ENCODE measurements around the gene CHRNB4.

The CHRNB4 gene

DNA sequence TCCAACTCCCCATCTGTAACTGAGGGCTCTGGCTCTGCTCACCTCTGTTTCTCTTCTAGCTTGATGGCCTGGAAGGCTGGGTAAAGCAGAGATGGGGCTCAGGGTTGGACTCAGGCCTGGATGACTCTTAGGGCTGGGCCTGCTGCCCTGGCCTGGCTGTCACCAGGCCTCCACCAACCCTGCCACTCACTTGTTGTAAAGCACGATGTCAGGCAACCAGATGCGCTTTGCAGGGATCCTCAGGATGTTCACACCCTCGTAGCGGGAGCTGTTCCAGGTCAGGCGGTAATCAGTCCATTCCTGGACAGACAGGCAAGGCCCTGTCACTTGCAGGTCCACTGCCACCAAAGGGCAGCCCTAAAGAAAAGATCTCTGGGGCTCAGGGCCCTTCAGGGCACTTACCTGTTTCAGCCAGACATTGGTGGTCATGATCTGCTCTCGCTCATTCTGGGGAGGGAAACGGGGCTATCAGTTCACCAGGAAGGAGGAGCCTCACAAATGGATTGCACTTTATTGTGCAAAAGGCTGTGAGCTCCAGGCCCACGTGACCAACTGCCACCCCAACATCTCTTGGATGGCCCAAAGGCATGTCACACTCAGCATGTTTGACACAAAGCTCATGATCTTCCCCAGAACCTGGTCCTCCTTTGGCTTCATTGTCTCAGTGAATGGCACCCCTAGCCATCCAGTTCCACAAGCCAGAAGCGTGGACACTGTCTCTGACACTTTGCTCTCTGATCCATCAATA is 9.9 kb downstream of the CHRNB4 start:
- DNase-seq = no peak

DNA sequence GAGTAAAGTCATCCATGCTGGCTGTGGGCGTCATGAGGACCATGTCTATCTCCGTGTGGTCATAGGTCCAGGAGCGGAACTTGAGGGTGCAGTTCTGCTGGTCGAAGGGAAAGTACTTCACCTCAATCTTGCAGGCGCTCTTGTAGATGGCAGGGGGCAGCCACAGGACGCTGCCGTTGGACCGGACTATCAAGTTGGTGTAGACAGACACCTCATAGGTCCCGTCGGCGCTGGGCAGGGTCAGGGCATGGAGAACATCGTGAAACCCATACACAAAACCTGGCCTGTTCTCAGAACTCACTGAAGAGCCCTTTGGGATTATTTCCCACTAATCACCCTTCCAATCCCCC is 11.3 kb downstream of the CHRNB4 start:
- DNase-seq = no peak

DNA sequence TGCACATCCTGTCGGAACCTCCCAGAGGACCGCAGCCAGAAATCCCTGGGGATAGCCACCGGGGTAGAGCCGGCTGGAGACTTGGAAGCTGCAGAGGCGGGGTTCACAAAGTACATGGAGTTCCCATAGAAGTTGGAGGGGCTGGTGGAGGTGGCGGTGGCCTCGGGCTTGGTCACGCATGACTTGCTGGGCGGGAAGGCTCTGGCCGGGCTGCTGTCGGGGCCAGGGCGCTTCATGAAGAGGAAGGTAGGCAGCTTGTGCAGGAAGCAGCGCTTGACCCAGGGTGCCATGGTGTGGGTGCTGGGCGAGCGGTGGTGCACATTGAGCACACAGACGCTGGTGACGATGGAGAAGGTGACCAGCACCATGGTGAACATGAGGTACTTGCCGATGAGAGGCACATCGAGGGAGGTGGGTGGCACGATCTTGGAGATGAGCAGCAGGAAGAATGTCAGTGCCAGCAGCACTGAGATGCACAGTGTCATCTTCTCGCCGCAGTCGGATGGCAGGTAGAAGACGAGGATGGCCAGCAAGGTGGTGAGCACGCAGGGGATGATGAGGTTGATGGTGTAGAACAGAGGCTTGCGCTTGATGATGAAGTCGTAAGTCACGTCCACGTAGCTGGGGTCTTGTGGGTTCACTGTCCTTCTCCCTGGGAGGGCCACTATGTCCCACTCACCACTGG is 11.8 kb downstream of the CHRNB4 start:
- no peak for DNase-seq

DNA sequence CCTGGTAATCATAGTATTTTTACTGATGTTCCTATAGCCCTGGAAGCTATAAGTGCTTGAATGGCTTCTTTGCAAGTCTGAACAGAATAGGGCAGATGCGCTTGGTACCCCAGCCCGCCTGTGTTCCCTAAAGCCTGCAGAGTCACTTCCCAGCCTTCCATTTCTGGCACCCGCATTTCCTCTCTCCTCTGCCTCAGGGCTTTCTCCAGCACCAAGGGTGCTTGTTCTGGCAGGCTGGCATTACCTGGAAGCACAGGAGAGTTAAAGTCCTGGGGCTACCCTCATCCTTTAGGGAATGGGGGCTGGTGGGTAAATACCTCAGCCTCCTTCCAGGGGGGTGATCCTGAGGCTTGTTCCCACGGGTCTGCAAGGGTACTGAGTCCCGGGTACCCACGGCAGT is 12.8 kb downstream of the CHRNB4 start:
- DNase-seq = no peak

DNA sequence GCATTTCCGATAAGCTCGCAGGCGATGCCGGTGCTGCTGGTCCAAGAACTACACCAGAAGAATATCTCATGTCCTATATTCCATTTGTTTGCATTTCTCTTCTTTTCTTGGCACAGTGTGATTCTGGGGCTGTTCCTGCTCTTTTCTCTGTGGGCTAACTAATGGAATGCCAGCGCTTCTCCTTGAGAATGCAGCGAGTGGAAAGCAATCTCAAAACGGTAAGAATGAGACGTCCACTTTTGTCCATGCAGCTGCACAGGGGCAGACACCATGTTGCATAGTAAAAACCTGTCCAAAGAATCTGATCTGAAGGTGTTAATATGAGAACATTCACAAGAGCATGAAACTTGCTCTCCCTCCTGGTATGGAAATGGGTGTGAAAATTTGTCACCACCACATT is 13.7 kb downstream of the CHRNB4 start:
- DNase-seq = no peak

DNA sequence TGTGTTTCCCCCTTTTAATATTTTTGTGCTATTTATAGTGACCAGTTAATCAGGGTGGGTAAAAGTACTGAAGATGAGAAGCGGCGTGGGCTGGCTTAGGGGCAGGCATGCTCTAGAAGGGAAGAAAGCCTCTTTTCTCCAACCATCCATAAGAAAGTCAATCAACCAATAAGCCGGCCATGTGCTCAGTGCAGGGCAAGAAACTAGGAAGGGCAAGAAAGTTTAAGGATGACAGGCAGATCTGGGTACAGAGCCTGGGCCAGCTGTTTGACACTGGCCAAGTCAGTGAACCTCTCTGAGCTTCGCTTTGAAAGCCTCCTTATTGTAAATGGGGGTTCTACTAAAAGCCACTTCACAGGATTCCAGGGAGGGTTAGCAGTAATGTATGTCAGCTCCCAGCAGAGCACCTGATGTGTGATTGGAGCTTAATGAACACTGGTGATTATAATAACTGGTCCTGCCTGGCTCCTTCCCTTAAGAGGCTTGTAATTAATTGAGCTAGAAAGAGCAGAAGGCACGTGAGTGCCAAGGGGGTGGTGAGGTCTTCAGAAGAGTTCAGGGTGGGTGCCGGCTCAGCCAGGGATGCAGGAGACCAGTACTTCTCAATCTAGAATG is 14.5 kb downstream of the CHRNB4 start:
- no peak for DNase-seq

DNA sequence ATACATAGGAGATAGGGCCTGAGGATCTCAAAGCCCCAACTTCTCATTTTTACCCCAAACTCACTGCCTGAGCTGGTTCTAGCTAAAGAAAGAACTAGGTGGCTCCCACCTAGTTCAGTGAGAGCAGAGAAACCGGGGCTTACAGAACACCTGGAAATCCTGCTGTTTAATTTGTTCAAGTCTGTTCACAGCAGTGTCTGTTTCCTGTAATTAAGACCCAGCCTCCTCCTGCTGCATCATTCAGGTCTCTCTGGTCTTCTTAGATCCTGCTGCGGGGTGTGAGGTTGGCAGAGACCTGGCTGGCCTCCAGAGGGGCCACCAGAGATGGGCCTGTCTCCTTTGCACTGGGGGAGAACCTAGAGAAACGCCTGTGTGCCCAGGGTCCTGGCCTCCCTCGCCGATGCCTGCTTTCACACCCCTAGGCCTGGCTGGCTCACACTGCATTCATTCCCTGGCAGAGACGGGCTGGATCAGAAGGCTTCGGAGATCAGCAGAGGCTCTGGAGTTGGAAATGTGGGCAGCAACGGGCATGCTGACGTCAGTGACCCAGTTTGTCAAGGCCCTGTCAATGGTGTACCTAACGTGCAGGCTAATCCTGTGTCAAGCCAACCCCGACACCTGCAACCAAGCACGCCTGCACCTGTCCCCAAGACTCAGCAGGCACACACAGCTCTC is 15.3 kb downstream of the CHRNB4 start:
- no peak for DNase-seq

DNA sequence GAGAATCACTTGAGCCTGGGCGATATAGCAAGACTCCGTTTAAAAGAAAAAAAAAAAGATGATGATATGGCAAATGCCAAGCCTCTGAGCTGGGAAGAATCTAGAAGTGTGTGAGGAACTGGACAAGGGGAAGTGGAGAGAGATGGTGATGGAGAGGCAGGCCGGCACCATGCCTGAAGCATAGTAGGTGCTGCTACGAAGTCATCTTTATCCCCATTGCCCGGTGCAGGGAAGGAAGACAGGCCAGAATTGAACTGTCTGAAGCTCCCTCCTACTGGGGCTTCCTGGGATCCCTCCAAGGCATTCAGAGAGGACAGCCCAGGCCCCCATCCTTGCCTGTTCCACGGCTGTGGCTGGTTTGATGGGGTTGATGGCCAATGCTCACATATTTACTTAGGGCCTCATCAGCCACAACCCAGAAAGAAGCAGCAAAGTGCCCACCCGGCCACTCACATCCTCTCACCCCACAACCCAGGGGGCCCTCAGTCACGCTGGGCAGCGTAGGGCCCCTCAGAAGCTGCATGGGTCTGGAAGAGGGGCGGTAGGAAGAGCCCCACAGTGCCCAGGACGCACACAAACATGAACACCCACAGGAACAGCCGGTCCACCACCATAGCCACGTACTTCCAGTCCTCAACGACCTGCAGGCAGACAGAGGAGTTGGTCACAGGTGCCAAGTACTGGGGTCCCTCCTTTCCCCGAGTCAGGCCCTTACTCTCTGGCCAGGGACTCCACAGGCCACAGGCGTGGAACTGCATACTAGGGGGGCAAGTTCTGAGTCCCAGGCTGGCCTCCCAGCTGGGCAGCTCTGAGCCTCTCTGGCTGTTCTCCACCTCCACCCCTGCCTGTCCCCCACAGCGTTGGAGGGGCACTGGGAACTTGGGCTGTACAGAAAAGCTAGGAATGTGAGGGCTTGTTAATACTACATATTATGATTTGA is 16.1 kb downstream of the CHRNB4 start:
- DNase-seq = no peak

DNA sequence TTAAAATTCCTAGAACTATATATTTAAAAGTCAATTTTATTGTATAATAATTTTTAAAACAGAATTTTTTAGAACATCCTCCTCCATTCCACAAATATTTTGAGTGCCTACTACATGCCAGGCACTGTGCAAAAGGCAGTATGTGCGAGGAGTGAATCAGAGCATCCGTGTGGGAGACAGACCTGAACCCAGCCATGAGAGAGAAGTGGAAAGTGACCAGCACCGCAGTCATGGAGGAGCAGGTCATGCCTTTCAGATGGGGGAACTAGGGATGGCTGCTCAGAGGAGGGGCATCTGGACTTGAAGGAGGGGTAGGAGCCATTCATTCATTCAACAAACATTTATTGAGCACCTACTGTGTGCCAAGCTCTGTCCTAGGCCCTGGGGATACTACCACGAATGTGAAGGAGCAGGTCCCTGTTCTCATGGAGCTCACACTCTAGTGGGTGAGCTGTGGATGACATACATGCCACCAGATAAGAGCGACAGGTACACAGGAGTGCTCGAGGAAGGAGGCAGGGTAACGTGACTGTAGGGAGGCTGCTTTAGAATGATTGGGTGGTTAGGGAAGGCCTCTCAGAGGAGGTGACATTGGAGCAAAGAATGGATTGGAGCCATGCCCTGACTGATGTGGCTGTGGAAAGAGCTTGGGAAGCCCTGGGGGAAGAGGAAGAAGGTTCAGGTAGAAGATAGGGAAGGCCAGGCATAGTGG is 17.1 kb downstream of the CHRNB4 start:
- DNase-seq = no peak

DNA sequence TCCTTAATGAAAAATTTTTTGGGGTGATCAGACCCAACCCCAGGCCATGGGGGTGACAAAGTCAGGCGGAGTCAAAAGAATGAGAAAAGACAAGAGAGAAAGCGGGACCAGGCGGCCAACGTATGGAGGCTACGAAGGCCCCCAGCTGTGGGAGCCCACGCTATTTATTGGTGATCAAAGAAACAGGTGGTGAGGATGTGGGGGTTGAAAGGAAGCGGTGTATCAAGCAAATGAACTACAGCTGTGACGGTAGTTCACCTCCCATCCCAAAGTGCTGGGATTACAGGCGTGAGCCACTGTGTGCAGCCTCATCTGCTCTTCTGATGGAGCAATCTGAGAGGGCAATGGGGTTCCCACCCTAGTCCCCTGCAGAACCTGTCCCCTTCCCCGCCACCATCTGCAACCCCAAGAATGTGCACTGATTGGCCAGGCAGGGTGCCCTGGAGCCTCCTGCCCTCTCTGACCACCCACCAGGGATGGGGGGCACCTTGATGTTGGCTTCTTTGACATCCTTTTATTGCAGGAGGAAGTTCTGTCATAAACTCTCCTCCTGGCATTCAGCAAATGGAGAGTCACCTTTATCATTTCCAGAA is 19.1 kb downstream of the CHRNB4 start:
- DNase-seq = no peak

DNA sequence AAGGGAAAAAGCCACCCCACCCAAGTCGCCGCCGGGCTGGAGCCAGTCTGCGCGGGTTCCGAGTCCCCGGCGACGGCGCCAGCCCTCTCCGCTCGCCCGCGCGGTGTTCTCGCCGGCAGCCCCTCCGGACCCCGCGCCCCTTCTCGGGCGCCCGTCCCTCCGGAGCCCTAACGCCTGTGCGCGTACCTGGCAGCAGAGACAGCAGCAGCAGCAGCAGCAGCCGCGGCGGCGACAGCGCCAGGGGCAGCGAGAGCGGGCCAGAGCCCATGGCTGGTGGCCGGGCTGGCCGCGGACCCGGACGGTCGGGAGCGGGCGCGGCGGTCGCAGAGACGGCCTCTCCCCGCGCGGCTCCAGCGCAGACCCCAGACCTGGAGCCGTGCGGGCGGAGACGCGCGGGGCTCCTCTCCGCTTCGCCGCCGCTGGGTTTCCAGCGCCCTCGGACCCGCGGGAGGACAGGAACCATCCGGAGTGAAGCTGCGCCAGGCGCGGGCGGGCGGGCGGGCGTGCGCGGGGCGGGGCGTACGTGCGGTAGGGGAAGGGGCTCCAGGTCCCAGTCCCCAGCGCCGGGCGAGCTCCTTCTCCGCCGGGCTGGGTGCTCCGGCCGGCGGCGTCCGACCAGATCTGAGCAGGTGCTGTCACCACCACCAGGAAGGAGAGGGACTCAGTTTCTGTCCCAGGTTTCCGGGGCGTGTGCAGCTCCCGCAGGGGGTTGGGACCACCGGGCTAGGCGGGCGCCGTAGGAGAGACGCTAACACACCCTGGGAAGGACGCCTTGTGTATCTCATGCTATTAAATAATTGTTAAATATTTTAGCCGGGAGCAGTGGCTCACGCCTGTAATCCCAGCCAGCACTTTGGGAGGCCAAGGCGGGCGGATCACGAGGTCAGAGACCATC is 20.2 kb downstream of the CHRNB4 start, which contains the start of gene CHRNA3:
Gene CHRNA3, minus strand, starts transcription at position 470 of the 895 bp plus-strand sequence. Its CDS starts 202 bp downstream, at position 268.
- no peak for DNase-seq

DNA sequence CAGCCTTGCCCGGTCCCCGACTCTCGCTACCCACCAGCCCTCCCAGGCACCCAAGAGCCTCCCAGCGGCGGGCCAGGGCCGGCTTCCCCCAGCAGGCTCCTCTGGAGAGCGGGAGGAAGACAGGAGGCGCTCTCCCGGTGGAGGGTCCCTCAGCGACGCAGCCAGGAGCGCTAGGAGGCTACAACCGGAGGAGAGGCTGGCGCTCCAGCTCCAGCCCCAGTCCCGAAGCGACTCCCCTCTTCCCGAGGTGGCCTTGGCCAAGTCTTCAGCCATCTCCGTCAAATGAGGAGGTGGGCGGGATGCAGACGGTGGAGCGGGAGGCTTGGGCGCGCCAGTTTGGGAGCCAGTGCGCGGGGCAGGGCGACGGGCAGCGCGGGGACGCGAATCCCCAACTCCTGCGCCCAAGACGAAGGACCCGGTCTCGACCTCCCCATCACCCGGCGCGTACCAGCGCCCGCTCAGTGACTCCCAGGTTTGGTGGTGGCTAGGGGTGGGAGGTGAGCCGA is 20.9 kb downstream of the CHRNB4 start:
- DNase-seq = no peak

DNA sequence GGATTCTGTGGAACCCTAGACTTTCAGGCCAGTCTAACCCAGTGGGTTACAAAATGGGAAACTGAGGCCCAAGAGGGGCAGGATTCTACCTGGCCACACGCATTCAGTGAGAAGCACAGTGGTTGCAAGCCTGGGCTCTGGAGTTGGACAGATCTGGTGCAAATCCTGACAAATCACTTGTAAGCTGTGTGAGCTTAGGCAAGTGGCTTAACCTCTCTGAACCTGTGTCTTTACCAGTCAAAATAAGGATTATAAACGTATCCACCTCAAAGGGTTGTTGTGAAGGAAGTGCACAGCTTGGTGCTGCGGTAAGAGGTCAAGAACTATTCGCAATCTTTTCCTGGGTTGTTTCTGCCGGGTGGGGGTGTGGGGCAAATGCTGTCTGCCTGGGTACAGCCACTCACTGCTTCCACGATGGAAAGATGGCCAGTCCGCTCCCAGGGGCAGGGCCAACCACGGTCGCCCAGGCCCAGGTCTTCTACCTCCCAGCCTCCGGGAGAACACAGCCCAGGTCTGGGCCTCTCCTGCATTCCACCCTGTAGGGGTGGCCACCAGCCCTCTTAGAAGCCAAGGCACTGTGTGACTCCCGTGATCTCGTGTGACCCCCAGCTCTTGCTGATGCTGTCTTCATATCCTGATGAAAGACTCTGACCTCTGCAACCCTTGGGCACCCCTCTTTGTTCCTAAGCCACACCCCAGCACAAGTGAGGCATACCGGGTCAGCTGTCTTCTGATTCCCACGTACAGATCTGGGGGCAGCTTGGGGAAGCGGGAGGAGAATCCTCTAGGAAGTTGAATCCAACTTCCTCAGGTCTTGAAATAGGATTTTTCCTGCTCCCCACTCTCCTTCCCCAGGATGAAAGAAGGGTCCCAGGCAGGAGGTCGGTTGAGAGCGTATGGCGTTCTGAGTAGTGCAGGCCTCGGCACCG is 21.7 kb downstream of the CHRNB4 start:
- DNase-seq = no peak

DNA sequence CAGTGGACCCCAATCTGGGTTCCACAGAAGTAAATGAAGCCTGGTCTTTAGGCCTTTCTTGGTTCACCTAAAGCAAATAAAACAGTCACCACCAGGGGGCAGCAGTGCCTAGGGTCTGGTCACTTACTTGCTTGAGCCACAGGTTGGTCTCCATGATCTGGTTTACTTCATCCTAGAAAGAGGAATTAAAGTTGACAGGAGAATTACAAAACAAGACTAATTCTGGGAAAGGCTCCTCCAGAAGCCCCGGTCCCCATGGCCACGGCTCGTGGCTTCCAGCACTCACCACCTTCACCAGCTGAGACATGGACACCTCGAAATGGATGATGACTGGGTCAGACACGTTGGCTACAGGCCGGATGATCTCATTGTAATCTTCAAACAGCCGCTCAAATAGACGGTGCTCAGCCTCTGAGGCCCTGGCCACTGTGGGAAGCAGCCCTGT is 22.5 kb downstream of the CHRNB4 start:
- DNase-seq = peak; percentile 79

DNA sequence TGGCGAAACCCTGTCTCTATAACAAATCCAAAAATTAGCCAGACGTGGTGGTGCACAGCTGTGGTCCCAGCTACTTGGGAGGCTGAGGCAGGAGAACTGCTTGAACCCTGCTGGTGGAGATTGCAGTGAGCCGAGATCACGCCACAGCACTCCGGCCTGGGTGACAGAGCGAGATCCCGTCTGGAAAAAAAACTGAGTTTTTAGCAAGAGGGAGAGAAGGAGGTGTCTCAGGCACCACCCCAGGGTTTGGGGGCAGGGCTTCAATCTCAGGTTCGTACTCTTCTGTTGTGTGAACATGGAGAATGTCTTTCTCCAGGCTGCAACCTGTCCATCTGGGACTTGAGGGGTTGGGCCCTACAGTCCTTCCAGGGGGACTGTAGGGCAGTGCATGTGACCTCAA is 22.9 kb downstream of the CHRNB4 start:
- no peak for DNase-seq

DNA sequence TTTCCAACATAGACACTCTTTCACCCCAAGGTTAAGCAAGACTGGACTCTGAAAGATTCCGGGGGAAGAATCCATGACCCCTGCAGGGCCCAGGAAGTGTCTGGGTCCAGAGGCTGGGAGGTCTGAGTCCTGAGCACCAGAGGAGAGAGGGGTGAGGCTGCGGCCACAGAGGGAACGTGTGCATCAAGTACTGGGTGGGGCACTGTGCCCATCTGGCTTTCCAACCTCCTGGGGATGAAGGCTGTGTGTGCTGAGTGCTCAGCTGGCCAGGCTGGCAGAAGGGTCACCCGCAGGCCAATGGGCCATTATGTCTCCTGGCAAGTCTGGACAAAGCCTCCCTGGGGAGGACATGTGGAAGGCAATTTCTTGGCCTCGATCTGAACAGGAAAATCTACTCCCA is 23.5 kb downstream of the CHRNB4 start:
- DNase-seq = no peak

DNA sequence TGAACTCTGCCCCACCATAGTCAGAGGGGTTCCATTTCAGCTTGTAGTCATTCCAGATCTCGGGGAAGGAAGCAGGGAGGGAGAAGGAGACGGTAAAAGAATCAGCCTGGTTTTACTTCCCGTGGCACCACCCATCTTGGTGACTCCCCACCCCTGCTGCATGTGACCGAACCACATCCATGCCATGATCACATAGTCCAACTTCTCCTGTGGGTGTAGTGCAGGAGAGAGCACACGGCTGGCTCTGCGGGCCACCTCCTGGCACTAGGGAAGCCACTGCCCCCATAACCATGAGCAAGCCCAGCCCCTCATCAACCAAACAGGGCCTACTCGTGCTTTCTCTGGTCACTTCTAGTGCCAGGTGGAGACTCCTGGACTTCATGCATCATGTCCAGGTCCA is 23.9 kb downstream of the CHRNB4 start:
- no peak for DNase-seq

DNA sequence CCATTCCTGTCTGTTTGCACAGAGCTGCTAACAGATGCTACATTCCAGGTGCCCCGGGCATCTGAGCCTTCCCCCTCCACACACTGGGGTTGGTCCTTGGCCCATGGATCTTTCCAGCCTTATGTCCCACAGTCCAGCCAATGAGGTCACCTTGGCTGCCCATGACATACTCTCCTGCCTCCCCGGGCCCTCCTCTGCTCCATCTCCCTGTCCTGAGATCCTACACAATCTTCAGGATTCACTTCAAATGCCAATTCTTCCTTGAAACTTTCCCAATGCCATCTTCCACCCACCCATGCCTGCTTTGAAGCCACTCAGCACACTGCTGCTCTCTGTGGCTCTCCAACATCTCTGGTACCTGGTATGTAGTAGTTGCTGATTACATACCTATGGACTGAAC is 24.5 kb downstream of the CHRNB4 start:
- DNase-seq = no peak

DNA sequence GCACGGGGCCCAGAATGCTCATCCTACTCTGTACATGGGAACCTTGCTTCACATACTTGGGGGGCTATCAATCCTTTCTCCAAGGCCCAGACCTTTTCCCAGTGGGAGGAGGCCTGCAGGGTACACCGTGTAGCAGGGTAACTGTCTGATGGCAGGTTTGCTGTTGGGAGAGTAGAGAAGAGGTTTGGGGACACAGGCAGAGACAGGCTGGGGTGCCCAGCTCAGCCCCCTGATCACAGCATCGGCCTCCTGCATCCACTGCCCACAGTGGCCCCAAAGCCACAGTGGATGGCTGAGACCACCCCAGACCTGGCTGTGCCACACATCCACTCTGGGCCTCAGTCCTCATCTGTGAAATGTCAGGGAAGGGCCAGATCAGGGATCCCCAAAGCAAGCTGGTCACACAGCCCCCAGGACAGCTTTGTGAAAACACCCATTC is 25.8 kb downstream of the CHRNB4 start:
- no peak for DNase-seq
